DMS53 treated with DMSO at 0.1 percent for 48 hours (cell line): ENCODE measurements around the gene MMUT.
"Not testable (repeated sequence)": the region's sequence is repeated elsewhere in the genome, so short reads cannot be mapped to it uniquely, and the experiment has no call there.

Experiments used
- DNase-seq: peaks from one replicate; lab custom pipeline; 2025; ENCODE audit not compliant: unreplicated experiment; lab: John Stamatoyannopoulos, UW

The MMUT gene

GRCh38 chr6:49462927-49463611, at the start of gene MMUT, which contains the start of gene CENPQ:
MMUT (minus strand) TSS chr6:49463253; CDS start chr6:49459466, 3,787 bp downstream.
CENPQ (plus strand) TSS chr6:49463370; CDS start chr6:49470177, 6,807 bp downstream.
- peak; percentile 87 for DNase-seq

DNA sequence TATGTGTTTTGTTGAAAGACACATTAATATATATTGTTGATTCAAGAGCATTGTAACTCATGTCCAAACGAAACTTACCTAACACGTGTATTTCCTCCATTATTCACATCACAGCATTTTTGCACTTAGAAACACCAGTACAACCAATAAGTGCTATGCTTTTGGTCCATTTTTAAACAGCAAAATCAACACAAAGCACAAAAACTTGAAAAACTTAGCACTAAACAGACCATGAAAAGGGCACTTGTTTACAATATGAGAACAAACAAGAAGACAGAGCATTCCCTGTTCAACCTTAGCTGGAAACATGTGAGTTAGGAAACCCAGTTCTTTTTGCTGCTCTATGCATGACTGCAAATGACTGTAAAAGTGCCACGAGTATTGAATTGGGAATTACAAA, 46.3 kb upstream of the MMUT start:
- peak; percentile 23 for DNase-seq

- DNase-seq: peak; percentile 91
Measured at GRCh38 chr6:49506569-49507111, 43.6 kb upstream of the MMUT start.

DNA sequence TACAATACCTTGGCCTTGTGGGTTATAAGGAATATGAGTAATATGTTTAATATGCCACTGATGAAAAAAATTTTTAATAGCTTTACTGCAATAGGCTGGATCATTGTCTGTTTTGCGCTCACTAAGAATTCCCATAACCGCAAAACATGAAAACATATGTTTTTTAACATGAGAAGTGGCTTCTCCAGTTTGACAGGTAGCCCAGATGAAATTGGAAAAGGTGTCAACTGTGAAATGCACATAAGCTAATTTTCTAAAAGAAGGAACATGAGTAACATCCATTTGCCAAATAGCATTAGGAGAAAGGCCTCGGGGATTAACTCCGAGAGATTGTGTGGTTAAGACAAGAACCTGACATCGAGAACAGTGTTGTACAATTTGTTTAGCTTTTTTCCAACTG, 41.6 kb upstream of the MMUT start:
- DNase-seq: no peak

GRCh38 chr6:49499623-49500022, 36.6 kb upstream of the MMUT start, which contains the start of gene GLYATL3:
GLYATL3 (plus strand) TSS chr6:49499923; CDS start chr6:49511991, 12,068 bp downstream.
- DNase-seq: peak; percentile 44

DNA sequence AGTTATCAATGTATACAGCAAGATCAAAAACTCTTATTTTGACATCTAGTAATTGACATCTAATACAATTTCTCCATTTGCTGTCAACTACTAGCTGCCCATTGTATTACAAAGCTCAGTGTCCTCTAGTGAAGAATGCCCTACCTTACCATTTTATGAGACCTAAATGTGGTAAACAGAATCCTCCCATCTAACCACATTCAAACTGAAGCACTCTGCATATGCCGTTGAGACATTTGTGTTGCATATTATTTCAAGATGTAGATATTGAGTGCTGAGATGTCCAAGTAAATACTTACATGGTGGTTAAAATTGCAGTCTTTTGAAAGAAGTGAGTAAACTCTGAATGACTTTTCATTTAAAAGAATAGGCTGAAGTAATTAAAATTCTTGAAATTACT, 36.1 kb upstream of the MMUT start:
- DNase-seq: no peak

DNA sequence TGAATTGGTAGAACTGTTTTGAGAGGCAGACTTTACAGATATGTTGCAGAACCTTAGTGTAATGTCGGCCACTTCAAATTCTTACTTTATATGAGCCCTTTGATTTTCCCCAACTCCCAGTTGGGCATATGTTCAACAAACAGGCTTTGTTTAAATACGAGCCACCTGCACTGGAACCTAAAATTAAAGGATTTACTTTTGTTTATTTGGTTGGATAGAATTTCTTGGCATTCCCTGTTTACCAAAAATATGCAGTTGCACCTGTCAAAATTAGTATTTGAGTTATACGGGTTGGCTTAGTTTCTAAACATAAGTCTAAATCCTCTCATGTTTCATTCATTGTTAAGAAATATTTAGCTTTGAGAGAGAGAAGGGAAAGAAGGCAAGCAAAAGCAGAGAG, 34.3 kb upstream of the MMUT start:
- peak; percentile 18 for DNase-seq

DNA sequence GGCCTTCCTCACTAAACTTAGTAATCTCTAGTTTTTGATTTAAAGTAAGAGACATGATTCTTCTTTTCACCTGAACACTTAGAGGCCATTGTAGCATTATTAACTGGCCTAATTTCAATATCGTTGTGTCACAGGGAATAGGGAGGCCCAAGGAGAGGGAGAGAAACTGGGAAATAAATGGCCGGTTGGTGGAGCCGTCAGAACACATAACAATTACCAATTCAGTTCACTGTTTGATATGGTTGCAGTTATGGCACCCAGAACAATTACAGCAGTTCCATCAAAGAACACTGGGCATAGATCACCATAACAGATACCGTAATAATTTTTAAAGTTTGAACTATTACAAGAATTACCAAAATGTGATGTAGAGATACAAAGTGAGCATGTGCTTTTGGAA, 27.6 kb upstream of the MMUT start:
- no peak for DNase-seq

DNA sequence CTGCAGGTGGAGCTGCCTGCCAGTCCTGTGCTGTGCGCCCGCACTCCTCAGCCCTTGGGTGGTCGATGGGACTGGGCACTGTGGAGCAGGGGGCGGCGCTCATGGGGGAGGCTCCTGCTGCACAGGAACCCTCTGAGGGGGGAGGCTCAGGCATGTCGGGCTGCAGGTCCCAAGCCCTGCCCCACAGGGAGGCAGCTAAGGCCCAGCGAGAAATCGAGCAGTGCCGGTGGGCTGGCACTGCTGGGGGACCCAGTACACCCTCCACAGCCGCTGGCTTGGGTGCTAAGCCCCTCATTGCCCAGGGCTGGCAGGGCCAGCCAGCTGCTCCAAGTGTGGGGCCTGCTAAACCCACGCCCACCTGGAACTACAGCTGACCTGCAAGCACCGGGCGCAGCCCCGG, 20.3 kb upstream of the MMUT start:
- DNase-seq: not testable (repeated sequence)

DNA sequence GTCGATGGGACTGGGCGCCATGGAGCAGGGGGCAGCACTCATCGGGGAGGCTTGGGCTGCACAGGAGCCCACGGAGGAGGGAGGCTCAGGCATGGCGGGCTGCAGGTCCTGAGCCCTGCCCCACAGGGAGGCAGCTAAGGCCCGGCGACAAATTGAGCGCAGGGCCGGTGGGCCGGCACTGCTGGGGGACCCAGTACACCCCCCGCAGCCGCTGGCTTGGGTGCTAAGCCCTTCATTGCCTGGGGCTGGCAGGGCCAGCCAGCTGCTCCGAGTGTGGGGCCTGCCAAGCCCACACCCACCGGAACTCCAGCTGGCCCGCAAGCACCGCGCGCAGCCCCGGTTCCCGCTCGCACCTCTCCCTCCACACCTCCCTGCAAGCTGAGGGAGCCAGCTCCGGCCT, 18.8 kb upstream of the MMUT start:
- not testable (repeated sequence) for DNase-seq

DNA sequence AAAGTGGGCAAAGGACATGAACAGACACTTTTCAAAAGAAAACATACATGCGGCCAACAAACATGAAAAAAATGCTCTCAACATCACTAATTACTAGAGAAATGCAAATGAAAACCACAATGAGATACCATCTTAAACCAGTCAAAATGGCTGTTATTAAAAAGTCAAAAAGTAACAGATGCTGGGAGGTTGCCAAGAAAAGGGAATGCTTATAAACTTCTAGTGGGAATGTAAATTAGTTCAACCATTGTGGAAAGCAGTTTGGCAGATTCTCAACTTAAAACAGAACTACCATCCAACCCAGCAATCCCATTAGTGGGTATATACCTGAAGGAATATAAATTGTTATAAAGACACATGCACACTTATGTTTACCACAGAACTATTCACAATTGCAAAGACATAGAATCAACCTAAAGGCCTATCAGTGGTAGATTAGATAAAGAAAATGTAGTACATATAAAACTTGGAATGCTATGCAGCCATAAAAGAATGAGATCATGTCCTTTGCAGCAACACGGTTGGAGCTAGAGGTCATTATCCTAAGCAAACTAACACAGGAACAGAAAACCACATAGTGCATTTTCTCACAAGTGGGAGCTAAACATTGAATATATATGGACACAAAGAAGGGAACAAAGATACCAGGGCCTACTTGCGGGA, 16.4 kb upstream of the MMUT start:
- no peak for DNase-seq

- DNase-seq: not testable (repeated sequence)
Measured at GRCh38 chr6:49476564-49476963, 13.5 kb upstream of the MMUT start.

DNA sequence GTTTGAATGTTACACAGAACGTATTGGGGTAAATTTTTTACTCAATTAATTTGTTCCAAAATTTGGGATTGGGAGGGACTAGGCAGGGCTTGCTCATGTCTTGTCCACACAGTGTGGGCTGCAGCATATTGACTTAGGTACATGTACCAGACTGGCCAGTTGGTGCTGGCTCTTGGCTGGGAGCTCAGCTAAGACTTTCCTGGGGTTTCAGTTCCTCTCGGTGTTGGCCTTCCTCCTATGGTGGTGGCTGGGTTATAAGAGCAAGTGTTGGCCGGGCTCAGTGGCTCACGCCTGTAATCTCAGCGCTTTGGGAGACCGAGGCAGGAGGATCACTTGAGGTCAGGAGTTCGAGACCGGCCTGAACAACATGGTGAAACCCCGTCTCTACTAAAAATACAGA, 5.0 kb upstream of the MMUT start:
- DNase-seq: no peak

- no peak for DNase-seq
Measured at GRCh38 chr6:49464691-49465090, 1.6 kb upstream of the MMUT start.

DNA sequence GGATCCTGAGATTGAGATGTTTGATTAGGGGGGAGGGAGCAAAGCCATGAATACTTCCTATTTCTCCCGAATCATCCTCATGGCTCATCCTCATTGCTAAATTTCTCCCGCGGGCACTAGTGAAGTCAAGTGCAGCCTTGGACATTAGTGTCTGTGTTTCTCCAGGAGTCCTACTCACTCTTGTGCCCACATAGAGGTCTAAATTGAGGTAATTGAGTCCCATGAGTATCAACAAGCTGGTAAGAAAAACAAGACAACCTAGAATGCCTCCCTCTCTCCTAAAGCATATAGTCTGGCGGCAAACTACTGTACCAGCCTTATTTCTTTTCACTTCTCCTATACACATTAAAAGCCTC, 537 bp upstream of the MMUT start:
- DNase-seq: no peak

GRCh38 chr6:49462599-49462926, 490 bp downstream of the MMUT start:
- no peak for DNase-seq

DNA sequence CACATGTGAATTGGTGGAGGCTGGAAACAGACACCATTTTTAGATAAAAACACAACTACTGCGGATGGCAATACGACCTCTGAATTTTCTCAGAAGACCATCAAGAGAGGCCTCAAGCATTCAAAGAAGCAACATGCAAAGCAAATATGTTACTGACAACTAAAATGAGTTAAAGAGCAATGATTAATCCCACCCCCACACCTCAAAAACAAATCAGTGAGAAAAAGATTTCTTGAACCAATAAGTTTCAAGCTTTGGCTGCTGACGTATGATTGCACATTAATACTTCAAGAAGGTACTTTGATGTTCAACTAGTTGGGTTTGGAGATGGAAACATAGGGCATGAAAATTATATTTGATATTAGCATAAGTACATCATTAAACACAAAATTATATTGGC, 982 bp downstream of the MMUT start:
- DNase-seq: no peak

GRCh38 chr6:49457771-49458170, 5.3 kb downstream of the MMUT start:
- no peak for DNase-seq

- DNase-seq: no peak
Measured at GRCh38 chr6:49454787-49455709, 8.0 kb downstream of the MMUT start.

GRCh38 chr6:49453221-49453620, 9.8 kb downstream of the MMUT start:
- peak; percentile 21 for DNase-seq

DNA sequence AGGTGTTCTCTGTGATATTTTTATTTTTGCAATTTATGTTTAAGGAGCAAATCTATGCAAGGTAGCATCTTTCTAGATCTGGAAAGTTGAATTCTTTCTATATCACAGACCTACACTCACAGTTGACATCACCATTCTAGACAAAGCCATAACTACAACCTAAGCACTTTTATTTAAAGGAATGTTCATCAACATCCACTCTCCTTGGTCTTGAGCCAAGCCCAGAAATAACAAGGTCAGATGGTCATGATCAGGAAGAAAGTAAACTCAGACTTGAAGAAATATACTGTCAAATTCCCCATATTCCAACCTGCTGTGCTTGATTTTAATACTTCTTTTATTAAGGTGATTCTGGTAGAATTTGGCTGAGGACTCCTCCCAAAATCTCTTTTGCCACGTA, 32.2 kb downstream of the MMUT start:
- DNase-seq: no peak
